MM.1S (cell line): ENCODE data around the gene SMCO3.

Source experiments
- CTCF ChIP-seq: fragments of 300-600 bp; sonication (generic); IDR thresholded peaks from 2 replicates; pipeline ENCODE4 v1.5.1; 2016; ENCODE audit warnings: antibody characterized with exemption, low read length, mixed read lengths
- EZH2 ChIP-seq: fragments of 300-600 bp; sonication (generic); optimal IDR thresholded peaks from 2 replicates; pipeline ENCODE3; 2017; ENCODE audit warnings: low read depth, mild to moderate bottlenecking, antibody characterized with exemption, low read length, mixed read lengths
- EZH2phosphoT487 ChIP-seq: fragments of 300-600 bp; sonication (generic); IDR thresholded peaks from 2 replicates; pipeline ENCODE4 v1.6.1; 2018; ENCODE audit warnings: antibody characterized with exemption, low read length

GRCh38 chr12:14781563-14781962 lies 32.4 kb downstream of the SMCO3 start:
- TF ChIP-seq CTCF: no peak
- no peak for TF ChIP-seq EZH2
- no peak for TF ChIP-seq EZH2phosphoT487
